ENCODE measurements around the gene TARDBP.
A peak's percentile ranks its signal among the peaks of the same experiment; 100 is the strongest.
"Not testable (repeated sequence)": the region's sequence is repeated elsewhere in the genome, so short reads cannot be mapped to it uniquely, and the experiment has no call there.

The TARDBP gene

DNA sequence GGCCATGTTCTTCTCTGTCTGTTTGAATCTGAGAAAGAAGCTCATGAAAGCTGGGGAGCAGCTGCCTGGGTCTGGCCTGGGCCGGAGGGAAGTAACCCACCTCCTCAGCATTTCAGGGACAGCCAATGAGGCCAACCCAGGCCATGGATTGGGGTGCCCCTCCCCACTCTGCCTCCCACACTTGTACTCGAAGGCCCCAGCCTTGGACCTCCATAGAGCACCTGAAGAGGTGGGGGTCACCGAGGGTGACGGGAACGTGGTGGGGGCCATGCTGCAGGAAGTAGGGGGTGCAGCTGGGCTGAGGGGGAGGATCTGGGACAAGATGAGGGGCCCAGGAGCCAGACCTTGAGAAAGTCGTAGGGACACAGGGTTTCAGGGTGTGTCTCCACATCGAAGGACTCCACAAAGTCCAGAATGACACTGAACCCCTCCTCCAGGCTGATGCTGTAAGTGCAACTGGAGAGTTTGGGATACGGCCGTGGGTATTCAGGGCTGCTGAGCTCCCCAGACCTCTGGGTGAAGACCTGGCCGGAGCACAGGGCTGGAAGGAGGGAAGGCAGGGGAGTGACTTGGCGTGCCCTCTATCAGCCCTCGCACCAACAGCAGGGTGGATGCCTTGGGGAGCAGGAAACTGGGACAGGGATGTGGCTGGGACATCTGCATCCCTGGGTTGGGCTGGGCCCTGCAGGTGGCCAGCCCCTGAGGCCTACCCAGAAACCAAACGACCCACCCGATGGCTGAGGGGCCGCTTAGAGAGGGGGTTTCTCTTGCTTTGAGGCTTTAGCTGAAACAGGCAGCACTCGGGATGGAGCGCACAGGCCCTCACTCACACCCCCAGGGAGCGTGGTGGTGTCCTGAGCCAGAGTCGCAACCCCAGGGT is 30.8 kb downstream of the TARDBP start:
- no peak for DNase-seq (ENCODE audit: low spot score)

DNA sequence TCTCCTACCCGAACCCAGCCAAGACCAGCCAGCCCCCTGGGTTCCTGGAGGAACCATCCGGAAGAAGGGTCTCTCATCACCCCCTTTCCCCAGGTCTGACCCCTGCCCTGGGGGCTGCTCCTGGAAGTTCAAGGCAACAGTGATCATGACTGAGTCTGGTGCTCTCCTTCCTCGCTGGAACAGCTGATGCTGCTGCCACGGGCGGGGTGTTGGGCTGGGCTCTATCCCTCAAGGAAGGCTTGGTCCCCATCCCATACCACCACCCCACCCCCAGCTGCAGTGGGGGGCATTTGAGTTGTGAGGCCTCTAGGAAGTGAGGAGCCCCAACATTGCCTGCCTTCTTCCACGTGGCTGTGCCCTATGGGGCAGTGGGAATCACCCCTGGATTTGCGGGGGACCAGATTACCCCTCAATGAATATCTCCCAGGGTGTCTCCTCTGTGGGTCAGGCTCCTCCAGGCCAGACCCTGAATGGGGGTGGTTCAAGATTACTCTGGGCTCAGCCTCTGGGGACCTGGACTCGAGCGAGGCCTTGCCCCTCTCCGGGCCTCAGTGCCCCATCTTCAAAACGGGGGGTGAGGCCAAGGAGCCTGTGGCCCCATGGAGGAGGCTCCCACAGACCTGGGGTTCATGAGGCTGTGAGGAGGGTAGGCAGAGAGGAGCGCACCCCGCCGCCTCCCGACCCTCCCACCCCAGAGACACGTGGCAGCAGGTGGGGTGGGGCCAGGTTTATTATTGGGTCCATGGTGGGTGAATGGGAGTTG is 31.8 kb downstream of the TARDBP start:
- no peak for DNase-seq (ENCODE audit: low spot score)

DNA sequence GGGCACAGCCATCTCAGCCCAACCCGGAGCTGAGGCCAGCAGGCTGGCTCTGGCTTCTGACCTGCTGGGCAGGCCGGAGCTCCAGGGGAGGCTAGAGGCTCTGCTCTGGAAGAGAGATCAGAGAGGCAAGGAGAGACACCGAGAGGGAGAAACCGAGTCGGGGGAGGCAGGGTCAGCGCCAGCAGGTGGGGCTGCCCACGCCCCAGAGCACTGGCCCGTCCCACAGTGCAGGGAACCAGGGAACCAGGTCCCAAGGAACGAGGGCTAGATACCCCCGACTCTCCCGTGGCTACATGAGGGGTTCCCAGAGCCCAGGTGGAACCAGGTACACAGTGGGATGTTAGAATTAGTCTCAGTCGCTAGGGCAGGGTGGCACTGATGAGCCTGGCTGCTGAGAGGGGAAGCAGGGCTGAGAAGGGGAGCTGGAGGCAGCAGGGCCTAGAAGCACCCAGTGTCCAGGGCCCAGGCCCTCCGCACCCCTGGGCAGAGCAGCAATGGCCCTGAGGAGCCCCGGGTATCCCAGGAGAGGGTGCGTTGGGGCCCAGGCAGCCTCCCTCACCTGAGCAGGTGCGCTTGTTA is 32.5 kb downstream of the TARDBP start:
- DNase-seq (ENCODE audit: low spot score) = no peak

DNA sequence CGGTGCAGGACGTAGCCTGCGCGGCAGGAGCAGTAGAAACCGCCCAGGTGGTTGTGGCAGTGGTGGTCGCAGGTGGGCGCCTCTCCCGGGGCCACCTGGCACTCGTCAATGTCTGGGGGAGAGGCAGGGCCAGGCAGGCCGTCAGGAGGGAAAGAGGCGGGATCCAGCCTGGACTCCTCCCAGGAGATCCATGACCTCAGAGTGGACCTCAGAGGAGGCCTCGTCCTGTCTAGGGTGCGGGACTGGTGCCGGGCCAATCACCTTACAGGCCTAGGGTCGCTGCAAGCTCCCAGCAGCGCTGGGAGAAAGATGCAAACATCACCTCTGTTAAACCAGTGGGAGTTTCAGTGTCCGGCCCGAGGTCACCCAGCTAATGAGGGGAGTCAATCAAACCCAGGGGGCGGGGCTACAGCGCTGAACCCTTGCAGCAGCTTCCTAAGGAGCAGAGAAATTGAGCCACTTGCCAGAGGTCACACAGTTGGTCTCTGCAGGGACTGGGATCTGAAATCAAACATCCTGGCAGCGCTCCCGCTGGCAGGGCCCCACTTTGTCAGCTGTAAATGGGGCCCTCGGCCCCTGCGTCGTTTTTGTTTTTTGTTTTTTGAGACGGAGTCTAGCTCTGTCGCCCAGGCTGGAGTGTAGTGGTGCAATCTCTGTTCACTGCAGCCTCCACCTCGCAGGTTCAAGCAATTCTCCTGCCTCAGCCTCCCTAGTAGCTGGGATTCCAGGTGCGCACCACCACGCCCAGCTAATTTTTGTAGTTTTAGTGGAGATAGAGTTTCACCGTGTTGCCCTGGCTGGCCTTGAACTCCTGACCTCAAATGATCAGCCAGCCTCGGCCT is 33.2 kb downstream of the TARDBP start:
- peak; percentile 69 for DNase-seq (ENCODE audit: low spot score)

DNA sequence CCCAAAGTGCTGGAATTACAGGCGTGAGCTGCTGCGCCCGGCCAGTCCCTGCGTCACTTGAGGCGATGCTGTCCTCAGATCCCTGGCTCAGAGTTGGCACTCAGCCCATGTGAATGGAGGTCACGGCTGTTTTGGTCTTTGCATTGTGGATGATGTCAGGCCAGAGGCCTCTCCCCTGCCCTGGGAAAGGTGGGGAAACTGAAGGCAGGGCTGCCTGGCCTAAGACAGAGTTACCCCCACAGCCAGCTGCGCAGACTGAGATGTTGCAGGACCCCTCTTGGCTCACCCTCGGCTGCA is 33.8 kb downstream of the TARDBP start:
- DNase-seq (ENCODE audit: low spot score) = no peak

DNA sequence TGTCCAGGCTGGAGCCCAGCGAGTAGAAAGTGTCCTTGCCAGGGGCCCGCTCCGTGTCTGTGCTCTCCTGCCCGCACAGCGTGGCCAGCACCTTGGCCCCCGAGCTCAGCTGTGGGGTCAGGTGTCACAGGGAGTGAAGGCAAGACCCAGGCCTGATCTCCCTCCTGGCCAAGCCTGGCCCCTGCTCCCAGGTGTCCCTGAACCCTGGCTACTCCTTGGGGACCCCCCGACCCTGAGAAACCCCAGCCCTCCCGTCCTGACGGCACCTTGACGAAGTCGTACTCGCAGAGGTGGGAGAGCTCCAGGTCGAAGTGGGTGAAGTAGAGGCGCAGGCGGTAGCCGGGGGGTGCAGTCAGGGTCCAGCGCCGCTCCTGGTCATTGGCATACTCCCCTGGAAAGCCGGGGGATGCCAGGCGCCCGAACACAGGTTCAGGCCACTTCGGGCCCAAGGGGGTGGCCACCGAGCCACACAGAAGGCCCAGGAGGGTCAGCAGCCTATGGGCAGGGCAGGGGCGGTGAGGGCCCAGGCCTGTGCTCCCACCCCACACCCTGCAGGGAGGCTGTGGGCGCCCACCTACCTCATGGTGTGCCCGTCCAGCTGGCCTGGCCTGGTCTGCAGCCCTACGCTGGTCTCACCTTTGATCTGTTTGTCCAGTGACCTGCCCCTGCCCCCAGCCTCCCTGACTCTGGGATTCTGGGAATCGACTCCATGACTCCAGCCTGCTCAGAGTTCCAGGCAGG is 34.3 kb downstream of the TARDBP start, which contains the start of gene MASP2:
Gene MASP2 (minus strand): TSS at position 615 of the 741 bp plus-strand sequence. CDS start 32 bp downstream, at position 583.
- DNase-seq (ENCODE audit: low spot score) = no peak

DNA sequence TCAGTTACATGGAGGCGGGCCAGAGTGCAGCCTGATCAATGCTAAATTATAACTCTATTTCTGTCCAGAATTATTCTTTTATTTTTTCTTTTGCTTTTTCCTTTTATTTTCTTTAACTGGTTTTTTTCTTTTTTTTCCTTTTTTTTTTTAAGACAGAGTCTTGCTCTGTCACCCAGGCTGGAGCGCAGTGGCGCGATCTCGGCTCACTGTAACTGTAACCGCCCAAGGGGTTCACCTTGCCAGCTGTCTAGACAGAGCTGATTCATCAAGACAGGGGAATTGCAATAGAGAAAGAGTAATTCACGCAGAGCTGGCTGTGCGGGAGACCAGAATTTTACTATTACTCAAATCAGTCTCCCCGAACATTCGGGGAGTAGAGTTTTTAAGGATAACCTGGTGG is 38.7 kb downstream of the TARDBP start:
- DNase-seq (ENCODE audit: low spot score) = not testable (repeated sequence)

DNA sequence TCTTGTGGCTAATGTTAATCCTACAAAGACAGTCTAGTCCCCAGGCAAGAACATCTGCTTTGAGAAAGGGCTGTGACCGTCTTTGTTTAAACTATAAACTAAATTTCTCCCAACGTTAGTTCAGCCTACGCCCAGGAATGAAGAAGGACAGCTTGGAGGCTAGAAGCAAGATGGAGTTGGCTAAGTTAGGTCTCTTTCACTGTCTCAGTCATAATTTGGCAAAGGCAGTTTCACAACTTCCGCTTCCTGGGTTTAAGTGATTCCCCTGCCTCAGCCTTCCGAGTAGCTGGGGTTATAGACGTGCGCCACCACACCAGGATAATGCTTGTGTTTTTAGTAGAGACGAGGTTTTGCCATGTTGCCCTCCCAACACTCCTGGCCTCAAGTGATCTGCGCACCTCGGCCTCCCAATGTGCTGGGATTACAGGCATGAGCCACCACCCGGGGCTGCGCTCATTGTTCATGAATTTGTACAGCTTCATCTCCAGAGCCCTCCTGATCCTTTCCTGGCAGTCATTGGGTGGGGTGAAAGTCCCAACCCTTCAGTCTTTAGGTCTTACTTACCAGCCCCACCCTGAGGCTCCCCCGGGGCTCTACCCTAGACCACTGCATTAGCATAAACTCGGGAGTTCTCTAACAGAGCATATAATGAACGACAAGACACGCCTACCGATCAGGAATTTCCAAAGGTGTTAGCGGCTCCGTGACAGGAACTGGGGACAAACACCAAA is 39.5 kb downstream of the TARDBP start:
- peak; percentile 16 for DNase-seq (ENCODE audit: low spot score)

DNA sequence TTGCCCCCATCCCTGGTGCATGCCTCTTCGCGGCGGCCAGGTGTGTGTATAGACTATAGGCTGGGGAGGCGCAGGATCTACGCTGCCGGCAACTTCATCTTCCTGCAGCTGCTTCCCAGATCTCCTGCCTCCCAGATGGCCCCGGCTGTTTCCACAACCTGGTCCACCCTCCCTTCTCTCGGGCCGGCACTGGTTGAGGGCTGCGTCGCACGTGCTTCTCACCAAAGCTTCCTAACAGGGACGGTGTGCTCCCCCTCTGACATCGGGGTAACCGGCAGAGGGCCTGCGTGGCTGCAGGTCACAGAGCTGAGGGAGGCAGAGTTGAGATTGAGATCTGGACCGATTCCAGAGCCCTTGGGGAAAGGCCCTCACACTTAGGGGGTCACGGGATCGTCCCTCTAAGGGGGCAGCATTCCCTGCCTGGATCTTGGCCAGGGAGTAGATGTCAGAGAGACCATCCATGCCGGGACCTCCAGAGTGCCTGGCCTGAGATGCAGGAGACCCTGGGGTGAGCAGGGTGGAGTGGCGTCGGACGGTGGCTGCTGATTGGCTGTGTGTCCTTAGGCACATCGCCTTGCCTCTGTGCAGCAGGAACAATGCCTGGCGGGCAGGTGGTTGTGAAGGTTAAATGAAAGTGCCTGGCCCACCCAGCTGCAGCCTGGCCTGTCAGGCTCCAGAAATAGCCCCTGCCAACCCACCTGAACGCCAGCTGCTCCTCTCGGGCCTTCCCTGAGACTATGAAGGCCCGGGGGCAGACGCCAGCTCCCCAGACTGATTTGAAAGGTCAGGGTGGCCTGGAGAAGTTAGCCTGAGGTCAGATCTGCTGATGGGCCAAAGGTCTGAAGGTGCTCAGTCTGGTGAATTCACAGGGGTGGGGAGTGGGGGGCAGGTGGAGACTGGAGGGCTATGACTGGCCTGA is 40.6 kb downstream of the TARDBP start:
- DNase-seq (ENCODE audit: low spot score) = peak; percentile 69

DNA sequence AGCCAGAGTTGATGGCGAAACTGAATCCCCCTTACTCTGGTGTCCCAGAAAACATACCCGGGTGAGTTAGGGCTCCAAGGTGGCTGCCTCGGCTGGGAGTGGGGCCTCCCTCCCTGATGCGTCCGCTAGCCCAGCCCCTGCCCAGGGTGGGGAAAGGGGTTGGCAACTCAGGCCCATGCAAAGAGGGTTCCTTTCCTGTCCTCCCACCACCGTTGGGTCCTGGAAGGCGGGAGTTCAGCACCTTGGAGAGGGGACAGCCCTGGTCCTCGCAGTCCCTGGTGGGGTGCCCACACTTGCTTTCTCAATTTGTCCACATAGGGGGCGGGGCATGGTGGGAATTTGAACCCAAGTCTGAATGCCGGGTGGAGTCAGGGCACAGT is 41.3 kb downstream of the TARDBP start:
- no peak for DNase-seq (ENCODE audit: low spot score)

DNA sequence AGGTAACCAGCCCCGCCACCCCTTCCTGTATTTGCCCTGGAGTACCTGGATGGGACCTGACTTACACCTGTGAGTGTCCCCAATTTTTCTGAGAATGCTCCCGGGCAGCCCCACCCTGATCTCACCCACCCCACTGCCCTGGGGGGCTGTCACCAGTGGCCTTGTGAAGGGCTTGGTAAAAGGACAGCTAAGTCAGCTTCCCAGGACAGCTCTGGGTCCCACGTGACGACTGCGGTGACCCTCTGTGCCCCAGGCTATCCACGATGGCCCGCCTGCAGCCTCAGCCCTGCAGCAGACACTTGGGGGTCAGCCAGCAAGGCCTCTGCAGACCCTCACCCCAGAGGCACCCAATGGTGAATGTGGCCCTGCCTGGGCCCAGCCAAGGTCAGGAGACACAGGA is 41.7 kb downstream of the TARDBP start:
- no peak for DNase-seq (ENCODE audit: low spot score)

DNA sequence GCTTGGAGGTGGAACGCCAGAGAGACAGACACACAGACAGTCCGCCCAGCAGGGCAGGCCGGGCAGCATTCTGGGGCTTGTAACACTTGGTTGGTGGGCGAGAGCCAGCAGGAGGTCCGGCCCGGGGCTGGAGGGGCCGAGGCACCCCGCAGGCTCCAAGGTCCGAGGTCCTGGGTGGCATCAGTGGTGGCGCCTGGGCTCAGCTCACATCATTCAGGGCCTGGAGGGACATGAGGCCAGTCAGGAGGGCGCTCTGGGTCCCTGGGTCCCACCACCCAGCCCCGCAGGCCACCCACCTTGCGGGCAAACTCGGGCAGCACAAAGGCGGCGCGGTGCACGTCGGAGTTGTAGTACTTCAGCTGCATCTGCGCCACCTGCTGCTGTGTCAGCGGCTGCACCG is 42.2 kb downstream of the TARDBP start:
- DNase-seq (ENCODE audit: low spot score) = no peak

DNA sequence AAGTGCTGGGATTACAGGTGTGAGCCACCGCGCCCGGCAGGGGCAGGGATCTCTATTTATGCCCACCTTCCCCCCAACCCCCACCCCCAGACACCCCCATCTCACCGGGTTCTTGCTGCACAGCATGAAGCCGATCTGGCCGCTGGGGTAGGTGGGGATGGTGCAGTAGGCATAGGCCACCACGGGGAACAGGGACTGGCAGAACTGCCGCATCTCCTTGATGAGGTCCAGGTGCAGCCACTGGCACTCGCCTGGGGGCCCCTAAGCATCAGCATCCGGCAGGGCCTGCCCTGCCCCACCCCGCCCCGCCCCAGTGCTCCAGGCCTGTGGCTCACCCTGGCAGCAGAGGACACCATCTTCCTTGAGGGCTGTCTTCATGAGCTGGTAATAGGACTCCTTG is 43.2 kb downstream of the TARDBP start:
- DNase-seq (ENCODE audit: low spot score) = no peak

DNA sequence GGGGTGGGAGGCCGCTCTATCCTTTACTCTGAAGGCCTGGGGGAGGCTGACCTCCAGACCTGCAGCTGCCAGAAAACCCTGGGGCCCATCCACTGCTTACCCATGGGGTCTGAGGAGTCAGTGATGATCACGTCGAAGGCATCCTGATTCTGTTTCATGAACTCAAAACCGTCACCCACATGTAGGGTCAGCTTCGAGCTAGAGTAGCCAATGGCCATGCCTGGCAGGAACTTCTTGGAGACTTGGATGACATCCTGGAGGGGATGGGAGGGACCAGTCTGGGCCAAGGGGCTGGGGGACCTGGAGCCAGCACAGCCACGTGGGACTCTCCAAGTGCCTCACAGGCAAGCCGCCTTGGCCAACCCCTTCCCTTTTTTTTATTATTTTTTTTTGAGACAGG is 44.0 kb downstream of the TARDBP start:
- DNase-seq (ENCODE audit: low spot score) = no peak

DNA sequence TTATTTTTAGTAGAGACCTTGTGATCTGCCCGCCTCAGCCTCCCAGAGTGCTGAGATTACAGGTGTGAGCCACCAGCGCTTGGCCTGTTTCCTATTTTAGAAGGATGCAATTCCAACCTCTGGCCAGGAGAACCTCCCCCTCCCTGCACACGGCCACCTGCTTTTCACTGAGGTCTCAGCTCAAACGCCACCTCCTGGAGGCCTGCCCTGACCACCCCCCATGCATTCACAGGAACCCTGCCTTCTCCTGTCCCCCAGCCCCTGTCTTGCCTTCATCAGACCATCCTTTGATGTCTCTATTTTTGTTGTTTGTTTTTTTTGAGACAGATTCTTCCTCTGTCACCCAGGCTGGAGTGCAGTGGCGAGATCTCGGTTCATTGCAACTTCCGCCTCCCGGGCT is 45.0 kb downstream of the TARDBP start:
- no peak for DNase-seq (ENCODE audit: low spot score)

DNA sequence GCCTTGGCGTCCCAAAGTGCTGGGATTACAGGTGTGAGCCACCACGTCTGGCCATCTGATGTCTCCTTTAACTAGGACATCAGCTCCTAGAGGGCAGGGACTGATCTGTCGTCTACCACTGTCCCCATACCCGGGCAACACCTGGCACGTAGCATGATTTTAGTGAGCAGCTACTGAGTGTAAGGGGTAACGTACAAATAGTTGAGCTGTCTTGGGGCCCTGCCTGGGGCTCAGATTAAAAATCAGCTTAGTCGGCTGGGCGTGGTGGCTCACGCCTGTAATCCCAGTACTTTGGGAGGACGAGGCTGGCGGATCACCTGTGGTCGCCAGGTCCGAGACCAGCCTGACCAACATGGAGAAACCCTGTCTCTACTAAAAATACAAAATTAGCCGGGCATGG is 45.6 kb downstream of the TARDBP start:
- DNase-seq (ENCODE audit: low spot score) = no peak

DNA sequence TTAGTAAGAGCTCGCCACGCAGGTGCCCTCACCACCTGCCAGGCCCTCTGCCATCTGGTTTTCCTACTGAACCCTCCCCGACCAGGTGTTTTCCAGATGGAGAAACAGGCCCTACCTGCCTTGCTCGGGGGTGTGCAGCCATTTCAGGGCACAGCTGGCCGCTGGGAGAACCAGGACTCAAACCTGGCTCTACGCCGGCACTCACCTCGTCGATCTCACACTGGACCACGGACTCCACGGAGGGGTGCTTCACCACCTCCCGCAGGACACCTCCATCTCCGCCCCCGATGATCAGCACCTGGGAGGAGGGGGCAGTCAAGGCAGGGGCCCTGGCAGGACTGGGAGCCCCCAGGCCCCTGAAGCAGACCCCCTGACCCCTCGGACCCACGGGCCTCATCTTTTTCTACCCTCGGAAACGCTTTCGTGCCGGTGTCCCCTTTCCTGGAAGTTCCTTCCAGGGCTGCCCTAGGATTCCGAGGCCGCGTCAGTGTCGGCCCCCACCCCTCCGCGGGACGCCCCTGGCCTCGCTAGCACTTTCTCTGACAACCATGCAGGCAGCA is 46.2 kb downstream of the TARDBP start:
- no peak for DNase-seq (ENCODE audit: low spot score)

DNA sequence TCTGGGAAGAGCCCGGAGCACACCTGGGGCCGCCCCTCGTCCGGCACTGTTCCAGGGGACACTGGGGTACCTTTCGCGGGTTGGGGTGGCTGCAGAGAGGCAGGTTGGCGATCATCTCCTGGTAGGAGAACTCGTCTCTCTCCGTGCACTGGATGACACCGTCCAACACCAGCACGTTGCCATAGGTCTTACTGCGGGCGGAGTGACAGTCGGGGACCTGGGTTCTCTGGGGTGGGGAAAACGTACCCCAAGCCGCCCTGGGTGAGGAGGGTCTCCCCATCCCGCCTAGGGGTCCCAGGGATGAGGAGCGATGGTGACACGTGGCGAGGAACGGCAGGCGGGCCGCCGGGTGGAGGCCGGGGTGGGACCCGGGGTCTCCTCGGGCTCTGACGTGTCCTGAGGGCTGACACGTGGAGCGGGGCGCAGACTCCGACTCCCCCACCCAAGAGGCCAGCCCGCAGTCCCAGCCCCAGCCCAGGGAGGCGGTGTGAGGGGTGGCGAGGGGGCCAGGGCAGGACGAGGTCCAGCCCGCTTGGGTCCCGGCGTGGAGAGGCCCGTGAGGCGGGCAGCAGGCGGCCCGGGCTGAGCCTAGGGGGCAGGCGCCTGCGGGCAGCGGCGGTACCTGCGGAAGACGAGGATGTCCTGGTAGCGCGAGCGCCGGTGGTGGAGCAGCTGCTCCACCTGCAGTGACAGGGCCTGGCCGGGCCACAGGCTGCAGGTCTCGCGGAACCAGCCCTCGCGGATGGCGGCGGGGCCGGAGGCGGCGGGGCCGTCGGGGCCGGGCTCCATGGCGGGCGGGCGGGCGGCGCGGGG is 46.9 kb downstream of the TARDBP start:
- DNase-seq (ENCODE audit: low spot score) = no peak
